Keratinocyte (primary cell): Measurements from ENCODE around the gene NT5DC2. TPM values are rescaled to one million over a fixed set of nuclear protein-coding genes. Genes with fewer than 3 reads are reported as not detected.

Experiments used
- DNase-seq: peaks from one replicate; pipeline ENCODE4 v3.0.0-alpha.2; 2011; ENCODE audit warnings: low read depth, missing footprints, low spot score
- FAIRE-seq: peaks from 2 replicates; lab custom pipeline; 2011; peaks lifted over from hg19 to GRCh38; lab: Jason Lieb, UNC
- H2AFZ ChIP-seq: 2 replicates; pipeline ENCODE4 v1.6.0; 2012; ENCODE audit warnings: low read length, control low read depth, inconsistent platforms; ENCODE audit not compliant: control insufficient read depth
- H3K27ac ChIP-seq: 2 replicates; pipeline ENCODE4 v1.5.1; 2011; ENCODE audit warnings: low read length; ENCODE audit not compliant: control insufficient read depth, insufficient read depth
- H3K27me3 ChIP-seq: 3 replicates; pipeline ENCODE4 v1.6.0; 2011; ENCODE audit warnings: low read length; ENCODE audit not compliant: control insufficient read depth, insufficient read depth; ENCODE audit errors: extremely low read depth
- H3K36me3 ChIP-seq, 2 experiments: 2 replicates in 1 of 2; 3 replicates in 1 of 2; pipeline ENCODE4 v1.5.1; 2011; ENCODE audit warnings: low read length in 2 of 2, mild to moderate bottlenecking in 1 of 2; ENCODE audit not compliant: control insufficient read depth in 2 of 2, insufficient read depth in 2 of 2; ENCODE audit errors: extremely low read depth in 1 of 2
- H3K4me1 ChIP-seq: 3 replicates; pipeline ENCODE4 v1.5.1; 2011; ENCODE audit warnings: low read length; ENCODE audit not compliant: control insufficient read depth, insufficient read depth; ENCODE audit errors: extremely low read depth
- H3K4me2 ChIP-seq: 3 replicates; pipeline ENCODE4 v1.6.0; 2011; ENCODE audit warnings: low read depth, low read length; ENCODE audit not compliant: control insufficient read depth, insufficient read depth; ENCODE audit errors: extremely low read depth
- H3K4me3 ChIP-seq, 3 experiments: fragments of 200-600 bp in 1 of 3; sonication (generic) in 1 of 3; 2 replicates in 2 of 3; 3 replicates in 1 of 3; pipeline ENCODE4 v1.5.1; 2011 to 2016; ENCODE audit warnings: low read length in 3 of 3, mild to moderate bottlenecking in 3 of 3, control low read depth in 2 of 3, inconsistent platforms in 1 of 3, low read depth in 1 of 3, mixed read lengths in 1 of 3, mixed run types in 1 of 3, moderate library complexity in 1 of 3; ENCODE audit not compliant: control insufficient read depth in 2 of 3, insufficient read depth in 2 of 3; ENCODE audit errors: extremely low read depth in 1 of 3
- H3K79me2 ChIP-seq: 2 replicates; pipeline ENCODE4 v1.6.0; 2012; ENCODE audit warnings: low read length; ENCODE audit not compliant: control insufficient read depth, insufficient read depth
- H3K9ac ChIP-seq: 3 replicates; pipeline ENCODE4 v1.6.0; 2011; ENCODE audit warnings: low read length; ENCODE audit not compliant: control insufficient read depth, insufficient read depth; ENCODE audit errors: extremely low read depth
- H3K9me1 ChIP-seq: 3 replicates; pipeline ENCODE4 v1.6.0; 2011; ENCODE audit warnings: low read length; ENCODE audit not compliant: control insufficient read depth, insufficient read depth; ENCODE audit errors: extremely low read depth
- H3K9me3 ChIP-seq: 2 replicates; pipeline ENCODE4 v1.5.1; 2012; ENCODE audit warnings: low read depth, low read length; ENCODE audit not compliant: control insufficient read depth
- H4K20me1 ChIP-seq: 3 replicates; pipeline ENCODE4 v1.6.0; 2011; ENCODE audit warnings: low read length; ENCODE audit not compliant: control insufficient read depth, insufficient read depth; ENCODE audit errors: extremely low read depth
- EZH2 ChIP-seq: IDR thresholded peaks from one replicate; pipeline ENCODE4 v1.6.1; 2012; ENCODE audit warnings: inconsistent platforms, mild to moderate bottlenecking, low read length, moderate library complexity
- dilution Hi-C: fragments of 300-500 bp; cut with MboI; formaldehyde crosslinking; loops from one replicate; pipeline ENCODE4 v1.7.0; 2020; ENCODE audit warnings: low sequenced_read_pairs; ENCODE audit not compliant: extremely low pct_ligation_motif_present
- polyA plus RNA-seq, 5 experiments: library from polyadenylated mRNA; depleted of rRNA in 3 of 5; stranded (reverse) in 3 of 5; stranded (forward) in 1 of 5; unstranded in 1 of 5; fragments of >200 nt; gene quantifications; 1 replicate in 1 of 5; 2 replicates in 3 of 5; 3 replicates in 1 of 5; pipeline versions ENCODE4 v1.2.1 to v1.2.3, GENCODE V29; 2011 to 2012; ENCODE audit warnings: missing spikeins in 2 of 5, low read depth in 1 of 5, low replicate concordance in 1 of 5
- TF ChIP-seq, protein P1 (sequence below), 3 experiments: IDR thresholded peaks in 1 of 3; conservative IDR thresholded peaks in 1 of 3; optimal IDR thresholded peaks in 1 of 3; 2 replicates in 2 of 3; 3 replicates in 1 of 3; pipeline versions ENCODE3 to v1.5.1; 2011; ENCODE audit warnings: low read length in 3 of 3, mild to moderate bottlenecking in 3 of 3, moderate library complexity in 2 of 3, control low read depth in 1 of 3, inconsistent platforms in 1 of 3; ENCODE audit not compliant: insufficient read depth in 2 of 3; ENCODE audit errors: extremely low read depth in 1 of 3

Gene NT5DC2
- polyA plus RNA-seq, 1 donor (not counting 4 experiments of a cell fraction or from before 2014, with no cell fraction given), result 54.7 TPM

DNA sequence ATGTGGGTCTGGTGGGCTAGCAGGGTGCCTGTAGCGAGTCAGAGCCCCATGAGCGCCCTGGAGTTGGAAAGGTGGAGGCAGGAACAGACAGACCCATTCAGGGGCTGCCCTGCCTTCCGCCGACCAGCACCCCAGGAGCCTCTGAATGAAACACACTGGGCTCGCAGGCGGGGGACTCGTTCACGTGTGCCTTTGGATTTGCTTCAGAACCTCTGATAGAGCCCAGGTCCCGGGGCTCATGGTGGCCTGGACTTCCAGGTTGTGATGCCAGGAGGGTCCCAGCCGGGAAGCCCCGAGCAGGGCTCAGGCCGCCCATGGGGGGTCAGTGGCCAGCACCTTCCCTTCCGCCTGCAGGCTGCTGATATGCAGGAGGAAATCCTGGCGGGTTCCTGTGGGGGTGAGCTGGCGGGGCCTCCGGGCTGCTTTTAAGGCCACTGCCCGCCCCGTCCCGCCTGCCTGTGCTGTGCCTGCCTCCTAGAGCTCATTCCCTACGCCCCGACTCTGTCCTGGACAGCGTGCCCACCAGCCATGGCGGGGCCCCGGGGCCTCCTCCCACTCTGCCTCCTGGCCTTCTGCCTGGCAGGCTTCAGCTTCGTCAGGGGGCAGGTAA, 38.7 kb downstream of the NT5DC2 start, which contains the start of gene STAB1:
Gene STAB1 (plus strand): TSS at position 453 of the 610 bp plus-strand sequence. CDS start 76 bp downstream, at position 529.
- Histone ChIP-seq H3K79me2 (no peaks in the 10 kb centered on the region), H2AFZ (no peak within 1 kb of the TSS), H3K36me3 (peaks cover 11 to 29% of the 10 kb centered on the region in 2 experiments), H3K4me3 (no peak within 1 kb of the TSS), H3K4me2 (no peak within 1 kb of the TSS), H3K4me1 (no peaks in the 10 kb centered on the region), H3K9ac (no peak within 1 kb of the TSS), H4K20me1 (peaks cover 3% of the 10 kb centered on the region), H3K9me3 (no peaks in the 10 kb centered on the region), H3K9me1 (no peaks in the 10 kb centered on the region), H3K27me3 (no peaks in the 10 kb centered on the region), H3K27ac (no peak within 1 kb of the TSS)
- DNase-seq (no peak), FAIRE-seq (no peak)
- TF ChIP-seq, protein P1, sequence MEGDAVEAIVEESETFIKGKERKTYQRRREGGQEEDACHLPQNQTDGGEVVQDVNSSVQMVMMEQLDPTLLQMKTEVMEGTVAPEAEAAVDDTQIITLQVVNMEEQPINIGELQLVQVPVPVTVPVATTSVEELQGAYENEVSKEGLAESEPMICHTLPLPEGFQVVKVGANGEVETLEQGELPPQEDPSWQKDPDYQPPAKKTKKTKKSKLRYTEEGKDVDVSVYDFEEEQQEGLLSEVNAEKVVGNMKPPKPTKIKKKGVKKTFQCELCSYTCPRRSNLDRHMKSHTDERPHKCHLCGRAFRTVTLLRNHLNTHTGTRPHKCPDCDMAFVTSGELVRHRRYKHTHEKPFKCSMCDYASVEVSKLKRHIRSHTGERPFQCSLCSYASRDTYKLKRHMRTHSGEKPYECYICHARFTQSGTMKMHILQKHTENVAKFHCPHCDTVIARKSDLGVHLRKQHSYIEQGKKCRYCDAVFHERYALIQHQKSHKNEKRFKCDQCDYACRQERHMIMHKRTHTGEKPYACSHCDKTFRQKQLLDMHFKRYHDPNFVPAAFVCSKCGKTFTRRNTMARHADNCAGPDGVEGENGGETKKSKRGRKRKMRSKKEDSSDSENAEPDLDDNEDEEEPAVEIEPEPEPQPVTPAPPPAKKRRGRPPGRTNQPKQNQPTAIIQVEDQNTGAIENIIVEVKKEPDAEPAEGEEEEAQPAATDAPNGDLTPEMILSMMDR (optimal IDR thresholded peaks at IDR 0.05 in 1 of 3, IDR thresholded peaks at IDR 0.05 in 1 of 3, conservative IDR thresholded peaks at IDR 0.05 in 1 of 3; ENCODE audit: extremely low read depth in 1 of 3, insufficient read depth in 2 of 3, low read length in 3 of 3), result no peak
- TF ChIP-seq EZH2, result no peak
- dilution Hi-C loops, result no loop called here

DNA sequence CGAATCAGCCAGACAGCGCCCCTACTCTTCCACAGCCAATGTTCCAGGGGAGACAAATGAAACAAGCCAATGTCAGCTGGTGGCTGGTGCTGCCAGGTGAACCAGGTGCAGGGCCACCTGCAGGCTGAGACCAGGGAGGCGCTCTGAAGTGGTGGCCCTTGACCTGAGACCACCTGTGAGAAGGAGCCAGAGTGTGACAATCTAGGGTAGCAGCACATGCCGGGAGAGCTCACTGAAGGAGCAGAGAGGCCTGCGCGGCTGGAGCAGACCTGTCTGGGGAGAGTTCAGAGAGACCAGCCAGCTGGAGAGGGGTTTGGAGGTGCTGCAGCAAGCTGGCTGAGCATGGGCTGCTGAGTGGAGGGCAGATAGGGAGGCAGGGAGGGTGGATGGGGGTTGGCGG, 39.2 kb downstream of the NT5DC2 start:
- Histone ChIP-seq H3K36me3 (peaks cover 16 to 33% of the 10 kb centered on the region in 2 experiments), H3K4me3 (no peak overlapping the region), H4K20me1 (peaks cover 3% of the 10 kb centered on the region), H3K9me1 (no peaks in the 10 kb centered on the region), H3K27me3 (no peaks in the 10 kb centered on the region), H3K27ac (no peak overlapping the region), H3K4me1 (no peaks in the 10 kb centered on the region), H3K9ac (no peak overlapping the region), H3K4me2 (no peak overlapping the region), H2AFZ (no peak overlapping the region), H3K79me2 (peaks cover 3% of the 10 kb centered on the region), H3K9me3 (no peaks in the 10 kb centered on the region)
- FAIRE-seq (no peak), DNase-seq (no peak)
- TF ChIP-seq, protein P1 (optimal IDR thresholded peaks at IDR 0.05 in 1 of 3, IDR thresholded peaks at IDR 0.05 in 1 of 3, conservative IDR thresholded peaks at IDR 0.05 in 1 of 3; ENCODE audit: extremely low read depth in 1 of 3, insufficient read depth in 2 of 3, low read length in 3 of 3), result no peak
- TF ChIP-seq EZH2, result no peak
- dilution Hi-C loops, result no loop called here
